ENCODE results near the gene IP6K3.

Gene IP6K3

DNA sequence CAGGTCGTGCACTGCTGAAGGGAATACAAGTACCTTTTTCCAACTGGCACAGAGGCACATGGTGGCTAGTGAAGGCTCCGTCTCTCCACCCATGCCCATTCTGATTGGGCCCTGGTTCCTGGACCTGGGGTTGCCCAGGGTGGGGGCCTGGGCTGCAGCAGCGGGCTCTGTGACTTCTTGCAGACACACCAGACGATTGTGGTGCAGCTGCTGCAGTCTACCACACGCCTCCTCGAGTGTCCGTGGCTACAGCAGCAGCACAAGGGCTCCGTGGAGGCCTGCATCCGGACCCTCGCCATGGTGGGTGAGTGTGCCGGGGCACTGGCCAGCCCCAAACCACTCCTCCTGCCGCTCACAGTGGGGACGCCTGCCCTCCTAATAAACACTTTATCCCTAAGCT lies 64.4 kb downstream of the IP6K3 start:
- no peak overlapping the region for H3K4me3 ChIP-seq (ENCODE audit: low read length)
- no peak for DNase-seq (ENCODE audit: low read depth)
- TF ChIP-seq, protein P1, sequence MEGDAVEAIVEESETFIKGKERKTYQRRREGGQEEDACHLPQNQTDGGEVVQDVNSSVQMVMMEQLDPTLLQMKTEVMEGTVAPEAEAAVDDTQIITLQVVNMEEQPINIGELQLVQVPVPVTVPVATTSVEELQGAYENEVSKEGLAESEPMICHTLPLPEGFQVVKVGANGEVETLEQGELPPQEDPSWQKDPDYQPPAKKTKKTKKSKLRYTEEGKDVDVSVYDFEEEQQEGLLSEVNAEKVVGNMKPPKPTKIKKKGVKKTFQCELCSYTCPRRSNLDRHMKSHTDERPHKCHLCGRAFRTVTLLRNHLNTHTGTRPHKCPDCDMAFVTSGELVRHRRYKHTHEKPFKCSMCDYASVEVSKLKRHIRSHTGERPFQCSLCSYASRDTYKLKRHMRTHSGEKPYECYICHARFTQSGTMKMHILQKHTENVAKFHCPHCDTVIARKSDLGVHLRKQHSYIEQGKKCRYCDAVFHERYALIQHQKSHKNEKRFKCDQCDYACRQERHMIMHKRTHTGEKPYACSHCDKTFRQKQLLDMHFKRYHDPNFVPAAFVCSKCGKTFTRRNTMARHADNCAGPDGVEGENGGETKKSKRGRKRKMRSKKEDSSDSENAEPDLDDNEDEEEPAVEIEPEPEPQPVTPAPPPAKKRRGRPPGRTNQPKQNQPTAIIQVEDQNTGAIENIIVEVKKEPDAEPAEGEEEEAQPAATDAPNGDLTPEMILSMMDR (IDR thresholded peaks at IDR 0.05; ENCODE audit: insufficient read depth, low read depth, low read length, missing control alignments) = no peak

DNA sequence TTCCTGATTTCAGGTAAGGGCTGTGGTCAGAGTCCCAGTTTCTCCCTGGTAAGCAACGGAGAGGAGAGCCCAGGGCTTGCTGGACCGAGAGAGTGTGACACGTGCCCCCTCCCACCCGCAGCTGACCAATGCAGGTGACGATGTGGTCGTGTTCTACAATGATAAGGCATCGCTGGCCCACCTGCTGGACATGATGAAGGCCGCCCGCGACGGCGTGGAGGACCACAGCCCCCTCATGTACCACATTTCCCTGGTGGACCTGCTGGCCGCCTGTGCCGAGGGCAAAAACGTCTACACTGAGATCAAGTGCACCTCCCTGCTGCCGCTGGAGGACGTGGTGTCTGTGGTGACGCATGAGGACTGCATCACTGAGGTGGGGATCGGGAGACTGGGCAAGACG lies 66.9 kb downstream of the IP6K3 start:
- no peak overlapping the region for H3K4me3 ChIP-seq (ENCODE audit: low read length)
- TF ChIP-seq, protein P1 (IDR thresholded peaks at IDR 0.05; ENCODE audit: insufficient read depth, low read depth, low read length, missing control alignments) = no peak
- DNase-seq (ENCODE audit: low read depth) = no peak

DNA sequence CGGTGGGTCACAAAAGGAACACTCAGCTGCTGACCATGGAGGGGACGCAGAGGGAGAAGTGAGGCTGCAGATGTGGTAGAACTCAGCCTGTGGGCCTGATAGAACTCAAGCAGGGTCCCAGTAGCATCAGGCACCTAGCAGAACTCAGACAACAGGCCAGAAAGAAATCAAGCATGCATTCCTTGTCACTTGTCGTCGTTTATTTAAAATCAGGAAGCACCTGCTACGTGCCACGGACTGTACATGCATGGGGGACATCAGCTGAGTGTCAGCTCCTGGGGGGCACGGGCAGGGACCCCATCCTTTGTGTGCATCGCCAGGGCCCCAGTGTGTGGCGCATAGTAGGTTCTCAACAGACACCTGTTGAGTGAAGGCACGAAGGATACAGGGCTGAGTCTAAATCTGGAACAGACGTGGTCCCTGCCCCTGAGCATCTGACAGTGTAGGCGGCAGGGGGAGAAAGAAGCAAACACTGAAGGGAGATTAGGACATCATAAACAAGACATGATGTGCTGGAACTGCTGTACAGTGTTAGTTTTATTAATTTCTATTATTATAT lies 67.7 kb downstream of the IP6K3 start:
- DNase-seq (ENCODE audit: low read depth) = no peak
- TF ChIP-seq, protein P1 (IDR thresholded peaks at IDR 0.05; ENCODE audit: insufficient read depth, low read depth, low read length, missing control alignments) = no peak
- H3K4me3 ChIP-seq (ENCODE audit: low read length) = no peak overlapping the region

GRCh38 chr6:33678233-33678931 lies 68.3 kb downstream of the IP6K3 start:
- TF ChIP-seq, protein P1 (IDR thresholded peaks at IDR 0.05; ENCODE audit: insufficient read depth, low read depth, low read length, missing control alignments) = no peak
- no peak for DNase-seq (ENCODE audit: low read depth)
- H3K4me3 ChIP-seq (ENCODE audit: low read length) = no peak overlapping the region

- no peak for DNase-seq (ENCODE audit: low read depth)
- H3K4me3 ChIP-seq (ENCODE audit: low read length) = no peak overlapping the region
- TF ChIP-seq, protein P1 (IDR thresholded peaks at IDR 0.05; ENCODE audit: insufficient read depth, low read depth, low read length, missing control alignments) = no peak
Observed at GRCh38 chr6:33677689-33678088, 69.0 kb downstream of the IP6K3 start.

GRCh38 chr6:33677143-33677660 lies 69.5 kb downstream of the IP6K3 start:
- no peak overlapping the region for H3K4me3 ChIP-seq (ENCODE audit: low read length)
- DNase-seq (ENCODE audit: low read depth) = no peak
- TF ChIP-seq, protein P1 (IDR thresholded peaks at IDR 0.05; ENCODE audit: insufficient read depth, low read depth, low read length, missing control alignments) = no peak
